ENCODE data around the gene ATXN7. TPM values are rescaled to one million over a fixed set of nuclear protein-coding genes. Genes with fewer than 3 reads are reported as not detected.

ATXN7 gene
- total RNA-seq, 1 donor from 2014 or later, result 6.9 TPM

DNA sequence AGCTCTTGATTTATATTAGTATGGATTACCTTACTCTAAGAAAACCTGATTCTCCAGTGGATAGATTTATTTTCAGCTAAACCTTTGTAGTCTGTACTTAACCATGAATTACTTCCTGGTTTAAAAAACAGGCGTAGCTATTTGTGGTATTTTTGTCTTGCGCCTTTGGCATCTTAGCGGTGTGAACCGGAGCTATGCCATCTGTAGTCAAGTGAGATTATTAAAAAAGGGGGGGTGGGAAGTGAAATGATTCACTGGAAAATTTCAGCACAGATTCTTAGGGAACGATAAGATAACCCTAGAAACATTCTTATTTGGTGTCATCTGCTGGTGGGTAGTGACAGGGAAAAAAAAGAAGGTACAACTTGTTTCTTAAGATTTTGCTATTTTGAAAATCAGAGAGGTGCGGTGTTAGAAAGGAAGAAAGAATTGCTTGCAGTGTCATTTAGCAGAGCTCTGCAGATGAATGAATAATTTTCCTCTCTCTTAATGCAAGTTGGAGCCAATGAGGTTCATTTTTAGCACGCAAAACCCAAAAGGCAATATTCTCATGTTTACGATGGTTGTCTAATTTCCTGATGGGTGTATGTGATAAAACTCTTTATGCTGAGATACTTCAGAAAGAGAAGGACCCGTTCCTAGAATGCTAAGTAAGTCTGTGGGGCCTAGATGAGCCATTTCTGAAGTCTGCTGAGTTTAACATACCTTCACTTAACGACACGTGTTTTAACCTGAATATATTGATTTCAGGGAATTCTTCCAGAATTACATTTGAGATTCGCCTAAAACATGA lies 115.6 kb downstream of the ATXN7 start:
- DNase-seq (ENCODE audit: low spot score in 2 of 2) (no peak), FAIRE-seq (no peak)

DNA sequence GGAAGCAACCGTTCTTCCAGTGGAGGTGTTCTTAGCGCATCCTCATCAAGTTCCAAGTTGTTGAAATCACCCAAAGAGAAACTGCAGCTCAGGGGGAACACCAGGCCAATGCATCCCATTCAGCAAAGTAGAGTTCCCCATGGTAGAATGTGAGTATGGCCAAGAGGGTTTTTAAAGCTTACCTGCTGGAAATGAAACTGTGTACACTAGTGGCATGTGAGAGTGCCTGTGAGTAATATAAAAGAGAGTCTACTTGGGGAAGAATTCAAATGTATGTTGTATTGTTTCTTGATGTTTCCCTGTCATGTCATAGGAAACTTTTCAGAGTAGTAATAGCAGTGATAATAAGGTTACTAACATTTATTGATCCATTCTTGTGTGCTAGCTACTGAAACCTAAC lies 116.4 kb downstream of the ATXN7 start:
- FAIRE-seq (no peak), DNase-seq (ENCODE audit: low spot score in 2 of 2) (no peak)

DNA sequence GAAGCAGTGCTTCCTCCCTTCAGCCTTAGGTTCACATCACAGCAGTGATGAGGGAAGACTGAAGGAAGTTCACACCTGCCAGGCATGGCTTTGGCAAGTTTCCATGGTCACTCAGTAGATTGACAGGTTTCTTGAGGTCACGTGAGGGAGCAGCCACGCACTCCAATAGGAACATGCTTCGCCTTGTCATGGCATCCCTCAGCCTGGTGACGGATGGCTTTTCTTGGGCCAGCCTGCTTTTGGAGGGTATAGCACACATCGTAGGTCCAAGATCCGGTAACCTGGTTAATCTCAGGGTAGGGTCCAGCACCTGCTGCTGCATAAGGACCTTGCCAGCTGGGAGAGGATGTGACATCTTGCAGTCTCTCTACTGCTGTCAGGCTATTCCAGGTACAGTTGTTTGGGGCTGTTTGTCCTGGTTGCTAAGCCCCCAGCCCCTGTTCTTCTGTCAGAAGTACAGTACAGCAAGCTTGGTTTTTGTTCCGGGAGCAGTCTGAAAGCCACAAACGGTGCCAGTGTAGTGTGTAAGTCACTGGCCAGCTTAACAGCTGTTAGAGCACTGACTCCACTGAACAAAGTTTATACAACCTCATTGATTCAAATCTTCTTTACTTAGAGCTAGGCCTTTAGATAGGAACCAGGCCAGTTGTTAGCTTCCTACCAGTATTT lies 117.3 kb downstream of the ATXN7 start:
- no peak for DNase-seq (ENCODE audit: low spot score in 2 of 2)
- FAIRE-seq, result no peak

DNA sequence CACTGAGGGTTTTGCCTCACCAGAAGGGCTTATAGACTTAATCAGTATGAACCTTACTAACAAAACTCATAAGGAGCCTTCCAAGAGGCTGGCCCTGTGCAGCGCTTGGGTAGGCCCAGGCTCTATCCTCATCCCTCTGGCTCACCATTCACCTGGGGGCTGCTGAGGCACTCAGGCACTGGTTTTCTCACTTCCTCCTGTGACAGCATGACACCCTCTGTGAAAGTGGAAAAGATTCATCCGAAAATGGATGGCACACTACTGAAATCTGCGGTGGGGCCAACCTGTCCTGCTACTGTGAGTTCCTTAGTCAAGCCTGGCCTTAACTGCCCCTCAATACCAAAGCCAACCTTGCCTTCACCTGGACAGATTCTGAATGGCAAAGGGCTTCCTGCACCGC lies 118.3 kb downstream of the ATXN7 start:
- no peak for DNase-seq (ENCODE audit: low spot score in 2 of 2)
- no peak for FAIRE-seq

DNA sequence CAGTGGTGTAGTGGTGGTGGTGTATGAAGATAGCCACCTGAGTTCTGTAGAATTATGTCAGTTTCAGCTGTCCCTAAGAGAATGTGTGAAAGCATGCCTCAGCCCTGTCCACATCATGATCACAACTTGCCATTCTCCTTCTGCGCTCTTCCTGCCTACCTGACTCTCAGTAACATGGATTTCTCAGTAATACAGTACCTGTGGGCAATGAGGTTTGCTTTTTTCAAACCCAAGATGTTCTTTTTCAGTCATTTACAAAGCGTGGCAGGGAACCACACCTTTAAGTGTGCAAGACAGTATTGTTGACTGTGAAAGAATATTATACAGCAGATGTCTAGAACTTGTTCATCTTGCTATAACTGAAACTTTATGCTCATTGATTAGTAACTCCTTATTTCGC lies 120.7 kb downstream of the ATXN7 start:
- FAIRE-seq (no peak), DNase-seq (ENCODE audit: low spot score in 2 of 2) (no peak)

DNA sequence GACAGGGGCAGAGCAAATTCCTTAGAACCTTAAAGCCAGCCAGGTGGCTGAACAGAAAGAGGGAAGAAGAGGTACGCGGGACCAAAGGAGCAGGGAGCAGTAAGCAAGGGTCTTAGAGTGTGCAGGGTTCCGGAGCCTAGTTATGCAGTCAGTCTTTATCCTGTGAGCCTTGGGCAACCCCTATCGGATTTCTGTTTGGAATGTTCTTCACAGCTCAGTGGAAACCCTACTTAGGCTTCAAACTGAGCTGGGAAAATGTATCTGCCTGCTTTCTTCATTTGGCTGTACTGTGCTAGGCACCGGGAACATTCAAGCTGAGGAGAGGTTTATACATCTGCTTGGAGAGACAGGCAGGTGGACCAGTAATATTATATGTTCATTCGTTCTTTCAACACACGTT lies 122.5 kb downstream of the ATXN7 start:
- DNase-seq (ENCODE audit: low spot score in 2 of 2), result no peak
- no peak for FAIRE-seq

DNA sequence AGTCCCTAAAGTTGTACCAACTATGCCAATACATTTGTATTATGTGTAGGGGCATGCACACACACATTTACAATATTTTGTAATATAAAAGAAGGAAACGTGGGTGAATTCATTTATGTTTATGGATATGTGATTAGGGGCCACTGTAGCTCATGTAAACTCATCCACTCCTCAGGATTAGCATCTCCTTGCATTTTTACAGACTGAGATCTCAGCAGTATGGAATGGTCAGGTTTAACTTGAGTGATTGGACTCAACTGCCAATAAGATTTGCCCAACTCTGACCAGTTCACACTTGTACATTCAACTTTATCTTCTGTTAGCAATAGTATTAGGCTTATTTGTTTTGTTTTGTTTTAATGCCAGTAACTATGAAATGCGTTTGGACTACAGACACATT lies 123.2 kb downstream of the ATXN7 start:
- DNase-seq (ENCODE audit: low spot score in 2 of 2) (no peak), FAIRE-seq (no peak)

DNA sequence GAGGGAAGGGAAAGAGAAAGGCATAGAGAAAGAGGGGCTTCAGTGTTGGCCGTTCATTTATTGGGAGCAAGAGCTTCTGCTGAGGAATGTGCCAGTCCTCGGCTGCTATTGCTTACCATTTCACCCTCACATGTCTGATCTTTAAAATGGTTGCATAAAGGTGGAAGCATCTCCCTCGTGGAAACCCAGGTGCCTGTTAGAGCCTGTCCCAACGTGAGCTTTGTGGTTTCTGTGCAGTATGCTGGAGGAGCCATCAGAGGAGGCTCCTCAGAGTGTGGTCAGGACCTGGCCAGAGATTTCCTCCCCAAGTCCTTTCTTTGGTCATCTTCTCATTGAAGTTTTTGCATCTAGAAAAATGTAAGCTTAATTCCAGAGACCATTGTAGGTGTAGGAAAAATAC lies 125.3 kb downstream of the ATXN7 start:
- FAIRE-seq (no peak), DNase-seq (ENCODE audit: low spot score in 2 of 2) (no peak)

DNA sequence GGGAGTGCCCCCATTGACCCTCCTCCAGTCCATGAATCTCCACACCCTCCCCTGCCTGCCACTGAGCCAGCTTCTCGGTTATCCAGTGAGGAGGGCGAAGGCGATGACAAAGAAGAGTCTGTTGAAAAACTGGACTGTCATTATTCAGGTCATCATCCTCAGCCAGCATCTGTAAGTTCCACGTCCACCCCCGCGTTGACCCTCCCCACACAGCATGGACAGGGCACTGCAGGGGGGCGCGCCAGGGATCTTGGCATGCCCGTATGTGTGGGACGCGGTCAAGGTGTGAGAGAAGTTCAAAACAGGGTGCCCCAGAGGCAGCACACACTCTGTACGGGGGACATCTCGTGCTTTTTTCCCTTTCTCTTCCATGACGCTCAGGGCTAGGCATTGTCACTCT lies 126.5 kb downstream of the ATXN7 start:
- DNase-seq (ENCODE audit: low spot score in 2 of 2) (no peak), FAIRE-seq (no peak)

DNA sequence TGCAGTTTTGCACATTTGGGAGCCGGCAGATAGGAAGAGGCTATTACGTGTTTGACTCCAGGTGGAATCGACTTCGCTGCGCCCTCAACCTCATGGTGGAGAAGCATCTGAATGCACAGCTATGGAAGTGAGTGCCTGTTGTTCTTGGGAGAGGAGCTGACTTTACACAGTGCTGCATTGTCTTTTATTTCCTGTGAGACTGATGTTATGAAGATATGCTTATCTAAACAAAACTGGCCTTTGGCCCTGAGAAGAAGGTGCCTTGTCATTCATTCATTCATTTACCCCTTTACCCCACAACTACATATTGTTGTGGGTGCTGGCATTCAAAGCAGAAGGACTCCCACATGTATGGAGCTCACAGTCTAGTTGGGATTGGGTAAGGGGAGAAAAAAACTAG lies 127.1 kb downstream of the ATXN7 start:
- FAIRE-seq (no peak), DNase-seq (ENCODE audit: low spot score in 2 of 2) (no peak)

DNA sequence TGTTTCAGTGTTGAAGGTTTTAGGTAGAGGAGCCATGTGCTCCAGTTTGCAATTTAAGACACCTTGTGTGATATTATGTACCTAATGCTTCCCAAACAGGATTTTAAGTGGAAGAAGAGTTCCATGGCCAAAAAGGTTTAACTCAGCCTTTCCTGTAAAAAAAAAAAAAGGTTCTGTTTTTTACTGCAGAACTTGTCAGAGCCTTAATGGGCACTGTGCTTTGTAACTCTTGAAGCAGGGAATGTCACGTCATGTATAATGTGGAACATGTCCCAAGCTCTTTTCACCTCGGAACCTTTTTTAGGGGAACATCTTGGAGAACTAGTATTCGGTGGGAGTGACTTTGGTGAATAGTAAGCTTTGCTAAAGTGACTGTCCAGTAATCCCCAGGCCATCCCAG lies 128.0 kb downstream of the ATXN7 start:
- FAIRE-seq, result no peak
- DNase-seq (ENCODE audit: low spot score in 2 of 2), result no peak

DNA sequence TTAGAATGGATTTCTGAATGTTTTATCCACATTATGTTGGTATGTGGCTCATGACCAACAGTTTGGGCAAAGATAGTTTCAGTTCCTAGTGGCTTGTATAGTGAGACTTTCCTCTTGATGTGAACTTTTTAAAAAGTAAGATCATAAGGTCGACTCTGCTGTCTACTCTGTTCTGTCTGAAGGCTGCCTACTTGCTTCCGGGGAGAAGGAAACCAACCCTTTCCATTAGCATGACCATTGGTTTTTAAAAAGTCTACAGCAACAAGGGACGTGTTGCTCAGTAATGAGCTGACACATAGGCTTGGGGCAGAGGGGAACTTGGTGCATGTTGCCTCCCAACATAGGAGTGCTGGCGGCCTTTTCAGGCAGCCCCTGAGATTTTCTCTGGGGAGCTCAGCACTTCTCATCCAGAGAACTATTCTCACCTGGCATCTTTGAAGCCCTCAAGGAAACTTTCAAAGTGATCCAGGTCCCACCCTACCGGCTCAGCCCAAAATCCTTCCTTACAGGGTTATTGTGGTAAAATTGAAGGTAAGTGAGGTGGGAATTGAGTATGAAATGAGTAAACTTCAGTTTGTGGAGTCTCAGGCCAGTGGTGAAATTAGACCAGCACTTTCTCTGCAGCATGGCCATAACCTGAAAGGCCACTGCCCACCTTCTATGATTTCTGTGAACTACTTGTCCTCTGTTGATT lies 129.0 kb downstream of the ATXN7 start:
- FAIRE-seq (no peak), DNase-seq (ENCODE audit: low spot score in 2 of 2) (no peak)

DNA sequence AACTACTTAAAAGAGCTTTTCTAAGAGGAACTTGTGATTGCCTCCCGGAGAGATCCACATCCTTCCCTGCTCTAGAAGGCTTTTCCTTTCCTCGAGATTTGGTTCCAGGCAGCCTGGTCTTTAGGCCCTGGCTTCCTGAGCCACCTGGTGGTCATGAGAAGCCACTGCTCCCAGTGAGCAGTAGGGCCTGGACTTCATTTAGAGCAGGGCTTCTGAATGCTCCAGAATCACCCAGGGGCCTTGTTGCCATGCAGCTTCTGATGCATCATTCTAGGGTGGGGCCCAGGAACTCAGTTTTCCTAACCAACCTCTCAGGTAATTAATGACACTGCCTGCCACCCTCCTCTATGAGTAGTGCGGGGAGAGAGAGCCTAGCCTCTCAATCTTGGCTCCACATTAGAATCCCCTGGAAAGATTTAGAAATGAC lies 130.0 kb downstream of the ATXN7 start:
- DNase-seq (ENCODE audit: low spot score in 2 of 2), result peak; percentile 39 to 74
- no peak for FAIRE-seq

DNA sequence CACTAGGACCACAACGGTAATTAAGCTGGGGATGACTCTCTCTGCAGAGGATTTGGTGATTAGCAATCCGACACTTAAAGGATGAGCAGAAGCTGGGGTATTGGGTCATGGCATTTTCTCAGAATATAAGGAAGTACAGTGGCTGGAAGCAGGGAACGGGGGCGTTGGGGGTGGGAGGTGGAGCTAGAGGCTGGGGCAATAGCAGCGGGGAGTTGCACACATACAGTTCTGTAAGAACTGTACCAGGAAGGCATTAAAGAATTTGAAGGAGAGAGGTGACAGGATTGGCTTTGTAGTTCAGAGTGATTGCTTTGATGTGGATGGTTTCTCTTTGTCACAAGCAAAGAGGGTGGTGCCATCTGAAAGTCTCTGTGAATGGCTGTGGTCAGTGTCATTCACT lies 131.4 kb downstream of the ATXN7 start:
- FAIRE-seq (no peak), DNase-seq (ENCODE audit: low spot score in 2 of 2) (no peak)

DNA sequence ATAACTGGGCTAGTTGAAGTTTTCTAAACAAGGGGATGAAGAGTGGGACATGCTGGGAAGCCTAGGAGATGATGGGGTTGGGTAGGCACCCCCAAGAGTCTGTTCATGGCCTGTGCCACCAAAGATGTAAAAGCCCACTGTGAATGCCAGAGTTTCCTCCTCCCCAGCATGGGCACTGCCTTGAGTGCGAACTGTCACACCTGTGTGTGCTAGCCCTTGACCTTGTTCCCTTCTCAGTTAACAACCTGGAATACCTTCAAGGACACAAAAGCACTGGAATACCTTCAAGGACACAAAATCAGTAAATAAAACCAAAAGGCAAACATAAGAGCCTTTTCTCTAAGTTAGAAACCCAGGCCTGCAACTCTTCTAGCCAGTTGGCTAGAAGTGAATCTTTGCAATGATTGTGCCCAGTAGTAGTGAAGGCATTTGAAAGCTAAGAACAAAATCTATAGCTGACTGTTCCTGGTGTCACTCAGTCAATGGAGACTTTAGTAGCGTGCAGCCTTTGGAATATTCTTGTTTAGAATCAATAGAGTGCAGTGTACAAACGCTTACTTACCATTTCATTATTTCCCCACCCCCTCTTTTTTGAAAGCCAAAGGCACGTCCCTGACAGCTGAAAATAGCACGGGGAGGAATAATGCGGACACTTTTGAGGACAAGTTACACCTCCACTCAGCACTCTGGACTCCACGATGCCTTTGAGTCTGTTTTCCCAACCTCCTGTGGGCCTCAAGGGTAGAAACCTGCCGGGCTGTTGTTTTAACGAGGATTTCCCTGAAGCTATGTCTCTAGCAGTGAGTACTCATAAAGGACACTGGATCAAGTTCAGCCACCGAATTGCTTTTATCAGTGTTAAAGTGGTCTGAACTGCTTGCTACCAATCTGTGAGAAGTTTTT lies 135.4 kb downstream of the ATXN7 start:
- FAIRE-seq, result no peak
- no peak for DNase-seq (ENCODE audit: low spot score in 2 of 2)

DNA sequence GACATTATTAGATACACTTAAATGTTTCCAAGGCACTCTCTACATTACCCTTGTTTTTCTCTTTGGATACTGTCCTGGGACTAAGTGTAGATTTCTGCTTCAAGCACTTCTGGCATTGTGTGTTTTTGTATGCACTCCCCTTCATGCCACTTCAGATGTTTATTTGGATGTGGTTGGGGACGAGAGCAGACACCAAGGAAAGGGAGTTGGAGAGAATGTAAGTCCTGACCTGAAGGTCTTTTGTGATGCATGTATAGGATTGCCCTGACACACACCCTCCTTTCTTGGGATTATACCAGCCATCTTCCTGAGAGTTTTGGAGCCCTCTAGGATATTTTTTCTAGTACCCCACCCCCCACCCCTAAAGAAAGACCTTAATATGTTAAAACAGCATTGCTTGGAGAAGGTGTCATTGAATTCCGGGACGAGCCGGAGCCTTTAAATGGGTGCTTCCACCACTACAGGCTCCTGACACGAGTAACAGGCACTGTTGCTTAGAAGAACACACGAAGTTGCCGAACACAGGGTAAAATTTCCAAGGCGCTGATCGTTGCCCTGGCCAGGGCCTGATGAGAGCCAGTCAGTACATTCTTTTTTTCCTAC lies 136.9 kb downstream of the ATXN7 start:
- DNase-seq (ENCODE audit: low spot score in 2 of 2) (no peak), FAIRE-seq (no peak)

DNA sequence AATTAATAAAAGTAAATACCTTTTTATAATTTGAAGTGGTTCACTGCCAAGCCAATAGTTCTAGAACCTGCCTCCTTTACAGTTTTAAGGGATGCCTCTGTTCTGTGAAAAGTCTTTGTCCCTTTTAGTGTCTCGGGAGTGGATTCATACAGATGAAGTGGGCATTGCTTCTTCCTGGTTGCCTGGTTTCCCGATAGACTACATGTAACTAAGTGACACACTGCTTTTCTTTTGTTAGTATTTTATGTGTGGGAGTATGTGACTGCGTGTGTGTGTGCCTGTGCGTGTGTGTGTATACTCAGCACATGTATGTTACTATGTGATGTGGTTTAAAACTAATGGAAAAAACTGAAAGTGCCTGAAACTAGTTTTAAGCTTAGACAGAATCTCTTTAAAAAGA lies 138.6 kb downstream of the ATXN7 start:
- FAIRE-seq, result no peak
- no peak for DNase-seq (ENCODE audit: low spot score in 2 of 2)

DNA sequence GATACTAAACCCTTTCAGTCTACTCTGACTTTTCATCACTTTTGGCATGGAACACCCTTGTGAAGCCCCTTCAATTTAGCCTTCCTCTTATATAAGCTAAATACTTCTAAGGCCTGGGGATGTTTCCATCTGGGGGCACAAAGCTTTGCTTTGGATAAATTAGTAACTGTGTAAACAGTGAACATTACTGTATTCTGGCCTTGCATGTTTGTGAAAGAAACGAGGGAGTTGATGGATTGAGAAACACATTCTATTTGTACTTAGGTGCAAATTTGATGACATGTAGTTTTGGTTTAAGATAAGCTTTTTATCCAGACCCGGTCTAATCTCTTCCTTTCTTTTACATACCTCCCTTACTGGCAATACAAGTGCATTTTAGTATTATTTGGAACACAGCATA lies 139.9 kb downstream of the ATXN7 start:
- DNase-seq (ENCODE audit: low spot score in 2 of 2) (no peak), FAIRE-seq (no peak)

DNA sequence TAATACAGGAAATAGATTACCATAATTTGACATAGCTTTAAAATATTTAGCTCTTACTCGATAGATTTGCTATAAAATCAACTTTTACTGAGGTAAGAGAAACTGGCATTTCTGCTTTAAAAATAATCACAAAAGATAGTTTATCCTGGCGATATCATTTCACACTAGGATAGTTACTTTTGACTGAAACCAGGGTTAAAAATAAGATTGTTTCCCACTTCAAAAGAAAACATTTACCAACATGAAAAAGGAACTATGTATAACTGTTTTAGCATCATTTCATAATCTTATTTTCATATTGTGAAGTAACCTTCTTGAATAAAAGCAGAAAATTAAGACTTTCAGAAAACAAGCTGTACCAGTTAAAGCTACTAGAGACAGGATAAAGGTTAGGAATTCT lies 144.3 kb downstream of the ATXN7 start:
- no peak for FAIRE-seq
- no peak for DNase-seq (ENCODE audit: low spot score in 2 of 2)
